Liver (tissue), 9 donors: Measurements from ENCODE around the gene TACC2. TPM values are rescaled to one million over a fixed set of nuclear protein-coding genes. Genes with fewer than 3 reads are reported as not detected.

ENCODE experiments used
- DNase-seq: peaks from one replicate; pipeline ENCODE4 v3.0.0-alpha.2; 2017; ENCODE audit warnings: low spot score
- H3K27ac ChIP-seq, 2 donors: one replicate each; pipeline ENCODE4 v1.7.0; 2013; ENCODE audit warnings: inconsistent platforms in 2 of 2, low read length in 2 of 2, control low read depth in 1 of 2, low read depth in 1 of 2, mild to moderate bottlenecking in 1 of 2
- H3K27me3 ChIP-seq, 4 donors: one replicate each; pipeline versions ENCODE4 v1.6.1 to v1.7.0; 2013; ENCODE audit warnings: low read length in 3 of 4, inconsistent platforms in 1 of 4, mild to moderate bottlenecking in 1 of 4, moderate library complexity in 1 of 4; ENCODE audit not compliant: control insufficient read depth in 4 of 4, insufficient read depth in 4 of 4
- H3K36me3 ChIP-seq, 4 donors: one replicate each; pipeline versions ENCODE4 v1.6.1 to v1.7.0; 2013; ENCODE audit warnings: low read length in 3 of 4, mild to moderate bottlenecking in 3 of 4, low read depth in 1 of 4, moderate library complexity in 1 of 4; ENCODE audit not compliant: control insufficient read depth in 4 of 4, insufficient read depth in 3 of 4
- H3K4me1 ChIP-seq, 4 donors: one replicate each; pipeline versions ENCODE4 v1.6.1 to v1.7.0; 2013; ENCODE audit warnings: low read length in 3 of 4, mild to moderate bottlenecking in 3 of 4, moderate library complexity in 1 of 4; ENCODE audit not compliant: control insufficient read depth in 4 of 4, insufficient read depth in 4 of 4
- H3K4me3 ChIP-seq, 3 donors: one replicate each; pipeline versions ENCODE4 v1.6.1 to v1.7.0; 2013; ENCODE audit warnings: low read length in 3 of 3, control low read depth in 1 of 3, low read depth in 1 of 3, mild to moderate bottlenecking in 1 of 3
- H3K9ac ChIP-seq, 2 donors: one replicate each; pipeline ENCODE4 v1.7.0; 2013; ENCODE audit warnings: low read length in 2 of 2, mild to moderate bottlenecking in 2 of 2, moderate library complexity in 2 of 2, control low read depth in 1 of 2, low read depth in 1 of 2
- H3K9me3 ChIP-seq, 4 donors: one replicate each; pipeline versions ENCODE4 v1.6.1 to v1.7.0; 2013; ENCODE audit warnings: low read length in 3 of 4; ENCODE audit not compliant: control insufficient read depth in 4 of 4
- ATF3 ChIP-seq: IDR thresholded peaks from 2 replicates; pipeline ENCODE4 v1.6.1; 2016; ENCODE audit warnings: antibody characterized with exemption
- CTCF ChIP-seq: fragments of 150-350 bp; IDR thresholded peaks from 2 replicates; pipeline ENCODE4 v1.5.1; 2017; ENCODE audit warnings: improper control_type of control experiment, low read depth, low read length; ENCODE audit not compliant: missing input control
- EGR1 ChIP-seq, 2 donors: IDR thresholded peaks; 2 replicates each; pipeline ENCODE4 v1.6.1; 2016 to 2018; ENCODE audit warnings: antibody characterized with exemption in 2 of 2, low read depth in 2 of 2
- FOXA1 ChIP-seq: IDR thresholded peaks from 2 replicates; pipeline ENCODE4 v1.6.1; 2016; ENCODE audit warnings: antibody characterized with exemption
- FOXA2 ChIP-seq: IDR thresholded peaks from 2 replicates; pipeline ENCODE4 v1.6.1; 2016; ENCODE audit warnings: antibody characterized with exemption
- GABPA ChIP-seq, 2 donors: IDR thresholded peaks in 1 of 2; conservative IDR thresholded peaks in 1 of 2; 2 replicates each; pipeline ENCODE4 v1.6.1; 2016; ENCODE audit warnings: antibody characterized with exemption in 2 of 2, mild to moderate bottlenecking in 1 of 2, moderate library complexity in 1 of 2
- HNF4A ChIP-seq, 2 donors: conservative IDR thresholded peaks; 2 replicates each; pipeline ENCODE4 v1.6.1; 2016; ENCODE audit warnings: antibody characterized with exemption in 2 of 2, mild to moderate bottlenecking in 2 of 2
- HNF4G ChIP-seq: IDR thresholded peaks from 2 replicates; pipeline ENCODE4 v1.6.1; 2016; ENCODE audit warnings: antibody characterized with exemption
- JUND ChIP-seq, 2 donors: IDR thresholded peaks; 2 replicates each; pipeline ENCODE4 v1.6.1; 2016; ENCODE audit warnings: antibody characterized with exemption in 2 of 2
- NR2F2 ChIP-seq: IDR thresholded peaks from 2 replicates; pipeline ENCODE4 v1.6.1; 2016; ENCODE audit warnings: antibody characterized with exemption
- RAD21 ChIP-seq, 2 donors: IDR thresholded peaks; 2 replicates each; pipeline ENCODE4 v1.6.1; 2016; ENCODE audit warnings: antibody characterized with exemption in 2 of 2, mild to moderate bottlenecking in 2 of 2
- REST ChIP-seq: IDR thresholded peaks from 2 replicates; pipeline ENCODE4 v1.6.1; 2016; ENCODE audit warnings: antibody characterized with exemption, mild to moderate bottlenecking
- RXRA ChIP-seq, 2 donors: IDR thresholded peaks; 2 replicates each; pipeline ENCODE4 v1.6.1; 2017 to 2018; ENCODE audit warnings: antibody characterized with exemption in 2 of 2, mild to moderate bottlenecking in 1 of 2
- TAF1 ChIP-seq: conservative IDR thresholded peaks from 2 replicates; pipeline ENCODE4 v1.6.1; 2016; ENCODE audit warnings: antibody characterized with exemption, mild to moderate bottlenecking
- YY1 ChIP-seq: IDR thresholded peaks from 2 replicates; pipeline ENCODE4 v1.6.1; 2016; ENCODE audit warnings: antibody characterized with exemption, mild to moderate bottlenecking
- WGBS: extraction: QIAGEN DNeasy Blood & Tissue Kit; methylation state at CpG from one replicate; pipeline ENCODE4 v1.1.7; 2013; 5-methylcytosine and 5-hydroxymethylcytosine counted together
- polyA plus RNA-seq, 2 donors: library from polyadenylated mRNA; stranded (reverse) in 1 of 2; unstranded in 1 of 2; fragments of 200-250 nt in 1 of 2; fragments of >200 nt in 1 of 2; fragmentation: Nextera tagmentation in 1 of 2; extraction: Ambion mirVana in 1 of 2; gene quantifications; one replicate each; pipeline versions ENCODE4 v1.2.1 to v1.2.3, GENCODE V29; 2013 to 2015
- total RNA-seq, 2 donors: library from RNA; depleted of rRNA; stranded (reverse); fragments of >200 nt; gene quantifications; one replicate each; pipeline ENCODE4 v1.2.3, GENCODE V29; 2014
- donor health status: healthy.
- donor health status: healthy.
- donor health status: healthy.
- donor health status: healthy.
- donor health status: healthy.

The TACC2 gene
- total and polyA plus RNA-seq, 4 donors = 1.5 to 9.1 (median 7.8) TPM

- H3K9ac ChIP-seq = no peak overlapping the region
- H3K36me3 ChIP-seq = no peaks in the 10 kb centered on the region
- peaks cover 0 to 1% (median 0%) of the 10 kb centered on the region in 4 donors for H3K4me1 ChIP-seq
- H3K27ac ChIP-seq = no peak overlapping the region
- WGBS = 90% methylated on average over 4 of the region's 4 CpGs
- H3K9me3 ChIP-seq = no peaks in the 10 kb centered on the region
- no peak overlapping the region for H3K4me3 ChIP-seq
- TF ChIP-seq FOXA2 (no peak), RAD21 (IDR thresholded peaks at IDR 0.05) (no peak)
- DNase-seq = no peak
- no peaks in the 10 kb centered on the region for H3K27me3 ChIP-seq
These were observed 128.5 kb downstream of the TACC2 start for GRCh38 chr10:122117475-122117874.

- WGBS = 90% methylated on average over 22 of the region's 22 CpGs
- H3K27ac ChIP-seq = no peak overlapping the region
- H3K27me3 ChIP-seq = no peaks in the 10 kb centered on the region
- no peaks in the 10 kb centered on the region for H3K4me1 ChIP-seq
- no peaks in the 10 kb centered on the region for H3K9me3 ChIP-seq
- no peak for TF ChIP-seq REST
- no peak for TF ChIP-seq TAF1
- TF ChIP-seq FOXA2 = no peak
- TF ChIP-seq HNF4A (conservative IDR thresholded peaks at IDR 0.05) = no peak
- TF ChIP-seq RXRA (IDR thresholded peaks at IDR 0.05) = no peak
- TF ChIP-seq HNF4G = no peak
- TF ChIP-seq JUND (IDR thresholded peaks at IDR 0.05) = no peak
- no peak for TF ChIP-seq ATF3
- TF ChIP-seq NR2F2 = no peak
- TF ChIP-seq FOXA1 = no peak
- no peak for TF ChIP-seq YY1
- no peak for TF ChIP-seq CTCF
- no peak for TF ChIP-seq EGR1 (IDR thresholded peaks at IDR 0.05; ENCODE audit: low read depth in 2 of 2)
- TF ChIP-seq RAD21 (IDR thresholded peaks at IDR 0.05) = no peak
- no peak for TF ChIP-seq GABPA (IDR thresholded peaks at IDR 0.05 in 1 of 2, conservative IDR thresholded peaks at IDR 0.05 in 1 of 2)
- no peak overlapping the region for H3K9ac ChIP-seq
- H3K4me3 ChIP-seq = no peak overlapping the region
- H3K36me3 ChIP-seq = no peaks in the 10 kb centered on the region
- DNase-seq = no peak
These were observed 131.2 kb downstream of the TACC2 start for GRCh38 chr10:122120008-122120744.
